Measurements from ENCODE around the gene SAPCD1. TPM values are rescaled to one million over a fixed set of nuclear protein-coding genes. Genes with fewer than 3 reads are reported as not detected.

The SAPCD1 gene
- total RNA-seq, 3 donors from 2014 or later, result 1.6 to 2.0 TPM; not detected in 1

GRCh38 chr6:31749301-31750036 is 13.0 kb upstream of the SAPCD1 start:
- DNase-seq (ENCODE audit: low spot score in 2 of 2), result no peak
- Histone ChIP-seq H3K4me1 (no peaks in the 10 kb centered on the region), H3K4me3 (no peak overlapping the region), H3K9me3 (no peaks in the 10 kb centered on the region), H3K36me3 (no peaks in the 10 kb centered on the region), H3K27ac (no peak overlapping the region), H3K27me3 (no peaks in the 10 kb centered on the region)
- intact Hi-C loops (cut with DNase I; ENCODE audit: low total_unique reads), result no loop called here
- TF ChIP-seq CTCF (IDR thresholded peaks at IDR 0.05) (no peak), POLR2AphosphoS5 (IDR thresholded peaks at IDR 0.05) (no peak), POLR2A (IDR thresholded peaks at IDR 0.05) (no peak)

DNA sequence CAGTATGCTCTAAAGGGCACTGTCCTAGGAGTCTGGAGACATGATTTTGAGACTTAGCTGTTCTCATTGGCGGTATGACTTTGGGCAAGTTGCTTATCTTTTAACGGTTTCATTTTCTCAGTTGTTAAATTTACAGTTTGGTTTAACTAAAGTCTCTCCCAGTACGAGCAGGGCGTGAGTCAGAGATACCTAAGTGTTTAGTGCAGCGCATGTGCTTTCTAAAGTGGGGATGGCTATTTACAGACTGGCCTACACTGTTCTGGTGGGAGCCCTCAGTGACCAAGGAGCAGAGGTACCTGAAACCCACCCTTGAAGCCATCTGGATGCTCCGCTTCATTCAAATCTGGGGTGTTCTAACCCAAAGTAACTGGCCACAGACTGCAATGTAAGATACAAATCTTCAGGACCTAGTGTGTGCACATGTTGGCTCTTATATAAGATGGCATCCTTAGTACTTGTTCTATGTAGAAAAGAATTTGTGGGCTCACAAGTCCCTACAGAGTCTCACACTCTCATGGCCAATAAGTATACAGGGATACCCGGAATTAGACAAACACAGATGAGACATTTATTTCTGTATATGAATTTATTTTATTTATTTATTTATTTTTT is 11.9 kb upstream of the SAPCD1 start:
- H3K4me1 ChIP-seq, result no peaks in the 10 kb centered on the region
- H3K36me3 ChIP-seq, result no peaks in the 10 kb centered on the region
- intact Hi-C loops (cut with DNase I; ENCODE audit: low total_unique reads), result no loop called here
- no peaks in the 10 kb centered on the region for H3K27me3 ChIP-seq
- no peak for DNase-seq (ENCODE audit: low spot score in 2 of 2)
- no peak overlapping the region for H3K4me3 ChIP-seq
- no peak for TF ChIP-seq POLR2A (IDR thresholded peaks at IDR 0.05)
- no peak for TF ChIP-seq CTCF (IDR thresholded peaks at IDR 0.05)
- no peak for TF ChIP-seq POLR2AphosphoS5 (IDR thresholded peaks at IDR 0.05)
- no peak overlapping the region for H3K27ac ChIP-seq
- no peaks in the 10 kb centered on the region for H3K9me3 ChIP-seq

GRCh38 chr6:31752739-31753319 is 9.6 kb upstream of the SAPCD1 start:
- H3K4me3 ChIP-seq, result no peak overlapping the region
- intact Hi-C loops (cut with DNase I; ENCODE audit: low total_unique reads), result no loop called here
- no peaks in the 10 kb centered on the region for H3K4me1 ChIP-seq
- TF ChIP-seq CTCF (IDR thresholded peaks at IDR 0.05), result no peak
- TF ChIP-seq POLR2A (IDR thresholded peaks at IDR 0.05), result no peak
- no peak for TF ChIP-seq POLR2AphosphoS5 (IDR thresholded peaks at IDR 0.05)
- no peaks in the 10 kb centered on the region for H3K27me3 ChIP-seq
- no peaks in the 10 kb centered on the region for H3K9me3 ChIP-seq
- H3K27ac ChIP-seq, result no peak overlapping the region
- H3K36me3 ChIP-seq, result no peaks in the 10 kb centered on the region
- no peak for DNase-seq (ENCODE audit: low spot score in 2 of 2)

DNA sequence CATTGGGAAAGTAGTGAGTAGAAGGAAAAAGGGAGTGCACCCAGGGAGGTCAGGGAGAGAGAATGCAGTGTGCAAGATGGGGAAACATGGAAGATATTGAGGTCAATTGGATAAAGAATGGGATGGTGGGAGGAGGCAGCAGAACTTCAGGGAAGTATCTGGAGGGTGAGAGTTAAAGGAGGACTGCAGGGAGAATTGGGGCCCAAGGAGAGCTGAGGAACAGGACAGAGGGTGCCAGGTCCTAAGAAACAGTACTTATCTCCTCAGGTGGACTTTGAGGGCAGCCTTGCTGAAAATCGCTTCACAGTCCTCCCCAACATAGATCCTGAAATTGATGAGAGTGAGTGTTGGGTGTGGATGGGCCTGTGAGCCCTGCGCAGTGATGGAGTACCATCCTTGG is 4.2 kb upstream of the SAPCD1 start:
- Histone ChIP-seq H3K9me3 (no peaks in the 10 kb centered on the region), H3K27ac (no peak overlapping the region), H3K4me1 (no peaks in the 10 kb centered on the region), H3K27me3 (no peaks in the 10 kb centered on the region), H3K4me3 (no peak overlapping the region), H3K36me3 (no peaks in the 10 kb centered on the region)
- intact Hi-C loops (cut with DNase I; ENCODE audit: low total_unique reads), result no loop called here
- TF ChIP-seq POLR2AphosphoS5 (IDR thresholded peaks at IDR 0.05) (no peak), POLR2A (IDR thresholded peaks at IDR 0.05) (no peak), CTCF (IDR thresholded peaks at IDR 0.05) (no peak)
- no peak for DNase-seq (ENCODE audit: low spot score in 2 of 2)

GRCh38 chr6:31760790-31761189 is 1.7 kb upstream of the SAPCD1 start:
- intact Hi-C loops (cut with DNase I; ENCODE audit: low total_unique reads), result loop anchor here (10.0 kb wide), 1 partner anchor 56 kb away; the partner anchor contains the start of genes ABHD16A and LY6G6F
- Histone ChIP-seq H3K4me3 (no peak overlapping the region), H3K9me3 (no peaks in the 10 kb centered on the region), H3K27ac (no peak overlapping the region), H3K27me3 (no peaks in the 10 kb centered on the region), H3K4me1 (no peaks in the 10 kb centered on the region), H3K36me3 (no peaks in the 10 kb centered on the region)
- TF ChIP-seq CTCF (IDR thresholded peaks at IDR 0.05), result no peak
- TF ChIP-seq POLR2AphosphoS5 (IDR thresholded peaks at IDR 0.05), result no peak
- TF ChIP-seq POLR2A (IDR thresholded peaks at IDR 0.05), result no peak
- no peak for DNase-seq (ENCODE audit: low spot score in 2 of 2)
